HepG2 (cell line): Measurements from ENCODE around the gene PGGT1B. TPM values are rescaled to one million over a fixed set of nuclear protein-coding genes. Genes with fewer than 3 reads are reported as not detected.

Experiments
- ATAC-seq: fragments of 200-7000 bp; cut with Tn5 transposase; 3 replicates; pipeline ENCODE4 v1.9.1; 2020; ENCODE audit warnings: mild to moderate bottlenecking, moderate library complexity
- BruUV-seq: library from RNA; stranded (reverse); fragments of 400-500 nt; replicated peaks from 2 replicates; lab custom pipeline; 2021; lab: Mats Ljungman, UMichigan
- CTCF ChIA-PET: fragments of 300-600 bp; formaldehyde crosslinking; extraction: SDS; loops from one replicate; lab custom pipeline; 2021; ENCODE audit warnings: low total read pairs, inconsistent platforms, low intra/inter-chr PET ratio; lab: Yijun Ruan, JAX
- POLR2A ChIA-PET: fragments of 350-600 bp; sonication (Branson Sonifier 250); formaldehyde crosslinking; loops from one replicate; lab custom pipeline; 2020; ENCODE audit warnings: antibody characterized with exemption, inconsistent platforms; lab: Yijun Ruan, JAX
- DNase-seq: peaks from one replicate; pipeline ENCODE4 v3.0.0-alpha.2; 2015; ENCODE audit warnings: low spot score
- FAIRE-seq: peaks from 3 replicates; lab custom pipeline; 2011; peaks lifted over from hg19 to GRCh38; lab: Jason Lieb, UNC
- H2AFZ ChIP-seq: one replicate; pipeline ENCODE4 v1.6.1; 2011; ENCODE audit warnings: low read length, inconsistent platforms
- H3K27ac ChIP-seq: fragments of 300-600 bp; 3 replicates; pipeline ENCODE4 v1.8.0; 2011; ENCODE audit warnings: mixed run types, mild to moderate bottlenecking, mixed read lengths, low read length, inconsistent platforms; ENCODE audit not compliant: insufficient read depth; ENCODE audit errors: extremely low read length
- H3K27me3 ChIP-seq, 2 experiments: fragments of 200-600 bp in 1 of 2; 2 replicates in 1 of 2; 3 replicates in 1 of 2; pipeline versions ENCODE4 v1.6.0 to v1.8.0; 2011; ENCODE audit warnings: low read length in 2 of 2, mild to moderate bottlenecking in 2 of 2, moderate library complexity in 2 of 2, inconsistent platforms in 1 of 2; ENCODE audit not compliant: insufficient read depth in 2 of 2, control insufficient read depth in 1 of 2
- H3K36me3 ChIP-seq, 2 experiments: fragments of 200-600 bp in 1 of 2; replicated peaks in 1 of 2; 2 replicates in 1 of 2; 3 replicates in 1 of 2; pipeline versions ENCODE4 v1.5.1 to v1.8.0; 2011; ENCODE audit warnings: low read length in 2 of 2, inconsistent platforms in 1 of 2; ENCODE audit not compliant: insufficient read depth in 2 of 2, control insufficient read depth in 1 of 2
- H3K4me1 ChIP-seq: 2 replicates; pipeline ENCODE4 v1.5.1; 2012; ENCODE audit warnings: low read length, inconsistent platforms; ENCODE audit not compliant: insufficient read depth
- H3K4me2 ChIP-seq: 2 replicates; pipeline ENCODE4 v1.6.0; 2011; ENCODE audit warnings: low read depth, low read length, inconsistent platforms
- H3K4me3 ChIP-seq, 3 experiments: fragments of 200-600 bp in 1 of 3; sonication (generic), shearing (Covaris generic) in 1 of 3; replicated peaks in 1 of 3; 2 replicates each; pipeline ENCODE4 v1.5.1; 2011 to 2016; ENCODE audit warnings: low read length in 3 of 3, inconsistent platforms in 2 of 3, low read depth in 2 of 3, mild to moderate bottlenecking in 2 of 3, control low read depth in 1 of 3, mixed read lengths in 1 of 3; ENCODE audit not compliant: insufficient read depth in 1 of 3
- H3K79me2 ChIP-seq: one replicate; pipeline ENCODE4 v1.6.1; 2011; ENCODE audit warnings: low read length, inconsistent platforms; ENCODE audit not compliant: insufficient read depth
- H3K9ac ChIP-seq: 2 replicates; pipeline ENCODE4 v1.6.0; 2011; ENCODE audit warnings: mild to moderate bottlenecking, low read depth, low read length, inconsistent platforms; ENCODE audit not compliant: insufficient read depth
- H3K9me3 ChIP-seq: 2 replicates; pipeline ENCODE4 v1.5.1; 2012; ENCODE audit warnings: mild to moderate bottlenecking, low read length
- H4K20me1 ChIP-seq: 2 replicates; pipeline ENCODE4 v1.6.0; 2011; ENCODE audit warnings: inconsistent platforms, mild to moderate bottlenecking, low read length, moderate library complexity; ENCODE audit not compliant: insufficient read depth
- AFF4 ChIP-seq: sonication (generic); formaldehyde crosslinking; IDR thresholded peaks from 2 replicates; pipeline ENCODE4 v1.4.0; 2020; ENCODE audit warnings: missing genetic modification reagents
- ATF5 ChIP-seq: sonication (generic); formaldehyde crosslinking; IDR thresholded peaks from 2 replicates; pipeline ENCODE4 v1.4.0; 2020; ENCODE audit warnings: mild to moderate bottlenecking, low read depth, missing genetic modification reagents
- HDAC6 ChIP-seq: fragments of 200-600 bp; sonication (generic); IDR thresholded peaks from 2 replicates; pipeline ENCODE4 v1.7.0; 2017; ENCODE audit warnings: mild to moderate bottlenecking, antibody characterized with exemption, low read length, low read depth
- NFYC ChIP-seq: IDR thresholded peaks from 2 replicates; pipeline ENCODE4 v1.6.1; 2016; ENCODE audit warnings: missing genetic modification reagents, missing compliant biosample characterization
- NONO ChIP-seq, 2 experiments: fragments of 450-650 bp in 1 of 2; sonication (generic) in 1 of 2; formaldehyde crosslinking in 1 of 2; IDR thresholded peaks in 1 of 2; conservative IDR thresholded peaks in 1 of 2; 2 replicates each; pipeline versions ENCODE4 v1.6.1 to v1.8.0; 2017 to 2022; ENCODE audit warnings: mild to moderate bottlenecking in 1 of 2, missing genetic modification reagents in 1 of 2, moderate library complexity in 1 of 2
- RERE ChIP-seq: IDR thresholded peaks from 2 replicates; pipeline ENCODE4 v1.6.1; 2016; ENCODE audit warnings: low read depth, missing genetic modification reagents, missing compliant biosample characterization
- STAT5B ChIP-seq: sonication (generic); formaldehyde crosslinking; IDR thresholded peaks from 2 replicates; pipeline ENCODE4 v1.4.0; 2020; ENCODE audit warnings: missing genetic modification reagents
- ZNF766 ChIP-seq: sonication (generic); formaldehyde crosslinking; IDR thresholded peaks from 2 replicates; pipeline ENCODE4 v1.5.0; 2020; ENCODE audit warnings: missing genetic modification reagents, borderline replicate concordance
- WGBS: methylation state at CpG from one replicate; pipeline ENCODE4 v1.1.6; 2017; ENCODE audit warnings: low lambda C conversion rate; 5-methylcytosine and 5-hydroxymethylcytosine counted together
- in situ Hi-C: cut with HindIII; loops from 2 replicates; pipeline ENCODE4 v1.10.0; 2017; ENCODE audit warnings: low pct_unique_long_range_greater_than_20kb; ENCODE audit not compliant: extremely low pct_ligation_motif_present
- intact Hi-C: fragments of 100-400 bp; cut with micrococcal nuclease; formaldehyde crosslinking; loops from one replicate; pipeline ENCODE4 v1.10.0; 2022; ENCODE audit not compliant: unreplicated experiment
- polyA plus RNA-seq, 8 experiments: library from polyadenylated mRNA; depleted of rRNA in 3 of 8; stranded (reverse) in 7 of 8; unstranded in 1 of 8; fragments of >200 nt; fragmentation: Illumina TruSeq in 4 of 8; extraction: Trizol in 4 of 8; gene quantifications; 2 replicates each; pipeline versions ENCODE4 v1.2.1 to v1.2.3, GENCODE V29; 2011 to 2016; ENCODE audit warnings: low read depth in 4 of 8, missing spikeins in 1 of 8, mixed read lengths in 1 of 8; ENCODE audit not compliant: insufficient read depth in 1 of 8
- total RNA-seq, 5 experiments: library from RNA; depleted of rRNA; stranded (reverse); fragments of >200 nt; fragmentation: Illumina TruSeq; extraction: Trizol; gene quantifications; 2 replicates each; pipeline ENCODE4 v1.2.3, GENCODE V29; 2016; ENCODE audit warnings: low read depth in 1 of 5
- TF ChIP-seq, protein P1 (sequence below): sonication (generic); formaldehyde crosslinking; IDR thresholded peaks from 2 replicates; pipeline ENCODE4 v1.8.1; 2023; ENCODE audit warnings: missing genetic modification reagents, inconsistent platforms, borderline replicate concordance

PGGT1B gene
- total and polyA plus RNA-seq, 2 of the 13 experiments (the other 11 are each of a cell fraction or from before 2014, with no cell fraction given) = 2.4 to 42.7 TPM

DNA sequence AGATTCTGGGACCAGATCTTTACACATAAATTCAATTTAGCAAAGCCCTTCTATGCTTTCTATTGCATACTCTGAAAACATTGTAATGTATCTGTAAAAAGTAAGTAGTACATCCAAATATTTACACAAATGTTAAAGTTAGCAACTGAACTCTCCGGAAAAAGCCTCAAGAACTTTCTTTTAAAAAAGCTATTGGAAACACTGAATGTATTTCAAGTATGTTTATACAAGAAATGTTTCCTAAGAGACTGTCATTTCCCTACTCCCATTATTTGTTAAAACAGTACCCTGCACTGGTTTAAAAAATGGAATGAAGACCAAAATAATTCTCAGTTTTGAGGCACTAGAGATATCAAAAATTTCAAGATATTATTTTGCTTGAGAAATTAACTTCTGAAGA, 48.1 kb downstream of the PGGT1B start:
- no peak overlapping the region for H3K4me3 ChIP-seq
- ChIA-PET POLR2A (no interaction called here), CTCF (no interaction called here)
- FAIRE-seq = no peak
- H3K27ac ChIP-seq = no peak overlapping the region
- peaks cover 6% of the 10 kb centered on the region; the same call in 1 of the 2 replicates for H3K4me1 ChIP-seq
- no peaks in the 10 kb centered on the region for H3K27me3 ChIP-seq
- DNase-seq = no peak
- no peak overlapping the region for H2AFZ ChIP-seq
- no peaks in the 10 kb centered on the region for H3K9me3 ChIP-seq
- no peak overlapping the region for H3K4me2 ChIP-seq
- no peak overlapping the region for H3K9ac ChIP-seq
- H4K20me1 ChIP-seq = no peaks in the 10 kb centered on the region
- no TSS peak for BruUV-seq
- H3K79me2 ChIP-seq = no peaks in the 10 kb centered on the region
- WGBS = 49% methylated on average over 1 of the region's 1 CpG
- H3K36me3 ChIP-seq = peaks cover 4 to 23% of the 10 kb centered on the region in 2 experiments; a peak in 4 of 5 replicates
- in situ Hi-C loops = no loop called here
- intact Hi-C loops = no loop called here
- ATAC-seq = no peak
- TF ChIP-seq NONO (IDR thresholded peaks at IDR 0.05) (no peak), NONO (CRISPR knock-in tag; conservative IDR thresholded peaks at IDR 0.05) (no peak), ATF5 (no peak), ZNF766 (CRISPR knock-in tag) (no peak), STAT5B (CRISPR knock-in tag) (no peak), HDAC6 (no peak), RERE (CRISPR knock-in tag) (no peak), NFYC (no peak), AFF4 (CRISPR knock-in tag) (no peak)
- TF ChIP-seq, protein P1, sequence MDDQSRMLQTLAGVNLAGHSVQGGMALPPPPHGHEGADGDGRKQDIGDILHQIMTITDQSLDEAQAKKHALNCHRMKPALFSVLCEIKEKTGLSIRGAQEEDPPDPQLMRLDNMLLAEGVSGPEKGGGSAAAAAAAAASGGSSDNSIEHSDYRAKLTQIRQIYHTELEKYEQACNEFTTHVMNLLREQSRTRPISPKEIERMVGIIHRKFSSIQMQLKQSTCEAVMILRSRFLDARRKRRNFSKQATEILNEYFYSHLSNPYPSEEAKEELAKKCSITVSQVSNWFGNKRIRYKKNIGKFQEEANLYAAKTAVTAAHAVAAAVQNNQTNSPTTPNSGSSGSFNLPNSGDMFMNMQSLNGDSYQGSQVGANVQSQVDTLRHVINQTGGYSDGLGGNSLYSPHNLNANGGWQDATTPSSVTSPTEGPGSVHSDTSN (CRISPR knock-in tag) = no peak
